GM12878 (cell line): Measurements from ENCODE around the gene TOMM20. TPM values are rescaled to one million over a fixed set of nuclear protein-coding genes. Genes with fewer than 3 reads are reported as not detected.

Source experiments
- ATAC-seq: fragments of 200-7000 bp; cut with Tn5 transposase; 3 replicates; pipeline ENCODE4 v1.9.1; 2020; ENCODE audit warnings: mild to moderate bottlenecking, moderate library complexity
- BruUV-seq: library from RNA; stranded (reverse); fragments of 400-500 nt; replicated peaks from 2 replicates; lab custom pipeline; 2021; lab: Mats Ljungman, UMichigan
- CTCF ChIA-PET: fragments of 300-600 bp; sonication (Branson Sonifier 250); formaldehyde crosslinking; extraction: SDS; loops from one replicate; lab custom pipeline; 2021; ENCODE audit warnings: inconsistent platforms; lab: Yijun Ruan, JAX
- POLR2A ChIA-PET: fragments of 350-600 bp; formaldehyde crosslinking; extraction: SDS; loops from one replicate; lab custom pipeline; 2021; ENCODE audit warnings: inconsistent platforms; lab: Charles Lee
- RAD21 ChIA-PET: fragments of 300-600 bp; sonication (Branson Sonifier 250); formaldehyde crosslinking; loops from one replicate; lab custom pipeline; 2023; ENCODE audit warnings: antibody characterized with exemption; ENCODE audit not compliant: unreplicated experiment; lab: Charles Lee
- SMC1A ChIA-PET: fragments of 300-600 bp; sonication (Branson Sonifier 250); formaldehyde crosslinking; loops from one replicate; lab custom pipeline; 2023; ENCODE audit not compliant: unreplicated experiment, uncharacterized antibody; lab: Charles Lee
- DNase-seq: peaks from one replicate; pipeline ENCODE4 v3.0.0-alpha.2; 2011; ENCODE audit warnings: low read depth, low spot score
- FAIRE-seq: peaks from 3 replicates; lab custom pipeline; 2011; peaks lifted over from hg19 to GRCh38; lab: Jason Lieb, UNC
- H2AFZ ChIP-seq: 2 replicates; pipeline ENCODE4 v1.6.0; 2011; ENCODE audit warnings: low read depth, low read length, control low read depth; ENCODE audit not compliant: control insufficient read depth
- H3K27ac ChIP-seq: 2 replicates; pipeline ENCODE4 v1.5.1; 2011; ENCODE audit warnings: control low read depth; ENCODE audit not compliant: control insufficient read depth, insufficient read depth
- H3K27me3 ChIP-seq, 2 experiments: replicated peaks in 1 of 2; 2 replicates each; pipeline versions ENCODE4 v1.6.0 to v1.6.1; 2011; ENCODE audit warnings: low read length in 1 of 2; ENCODE audit not compliant: control insufficient read depth in 2 of 2, insufficient read depth in 2 of 2
- H3K36me3 ChIP-seq, 2 experiments: 2 replicates each; pipeline ENCODE4 v1.5.1; 2011; ENCODE audit warnings: low read length in 1 of 2; ENCODE audit not compliant: control insufficient read depth in 2 of 2, insufficient read depth in 2 of 2
- H3K4me1 ChIP-seq: 2 replicates; pipeline ENCODE4 v1.6.1; 2011; ENCODE audit warnings: mild to moderate bottlenecking, low read length, moderate library complexity, mixed read lengths; ENCODE audit not compliant: control insufficient read depth, insufficient read depth
- H3K4me2 ChIP-seq: 2 replicates; pipeline ENCODE4 v1.6.0; 2011; ENCODE audit warnings: control low read depth; ENCODE audit not compliant: control insufficient read depth, insufficient read depth
- H3K4me3 ChIP-seq: fragments of 200-600 bp; sonication (generic); 2 replicates; pipeline ENCODE4 v1.5.1; 2016
- H3K79me2 ChIP-seq: 2 replicates; pipeline ENCODE4 v1.6.0; 2011; ENCODE audit warnings: low read length; ENCODE audit not compliant: control insufficient read depth, insufficient read depth
- H3K9ac ChIP-seq: 2 replicates; pipeline ENCODE4 v1.8.0; 2011; ENCODE audit warnings: low read length, control low read depth, mixed read lengths; ENCODE audit not compliant: control insufficient read depth, insufficient read depth
- H3K9me3 ChIP-seq: replicated peaks from 3 replicates; pipeline ENCODE4 v1.5.1; 2011; ENCODE audit warnings: mild to moderate bottlenecking, low read length; ENCODE audit not compliant: control insufficient read depth, insufficient read depth
- H4K20me1 ChIP-seq: 2 replicates; pipeline ENCODE4 v1.6.0; 2011; ENCODE audit not compliant: control insufficient read depth, insufficient read depth
- POLR2AphosphoS2 ChIP-seq: IDR thresholded peaks from 2 replicates; pipeline ENCODE4 v1.6.1; 2011; ENCODE audit warnings: low read depth, mild to moderate bottlenecking, low read length, improper control_type of control experiment, moderate library complexity
- ZNF384 ChIP-seq: IDR thresholded peaks from 2 replicates; pipeline ENCODE4 v1.6.1; 2012; ENCODE audit warnings: low read depth, mild to moderate bottlenecking, low read length, improper control_type of control experiment, borderline replicate concordance
- WGBS: methylation state at CpG from one replicate; pipeline ENCODE4 v1.1.6; 2016; ENCODE audit warnings: low lambda C conversion rate; ENCODE audit not compliant: insufficient replicate concordance, insufficient coverage; ENCODE audit errors: missing lambda C conversion rate; 5-methylcytosine and 5-hydroxymethylcytosine counted together
- in situ Hi-C: fragments of 300-500 bp; cut with MboI; formaldehyde crosslinking; loops from 9 replicates; pipeline ENCODE4 v1.14.3; 2018; ENCODE audit warnings: mixed read lengths
- intact Hi-C: fragments of 100-400 bp; cut with micrococcal nuclease; formaldehyde crosslinking; loops from one replicate; pipeline ENCODE4 v1.14.2; 2022; ENCODE audit not compliant: unreplicated experiment
- polyA plus RNA-seq, 11 experiments: library from polyadenylated mRNA; depleted of rRNA in 4 of 11; unstranded in 6 of 11; stranded (reverse) in 5 of 11; fragments of >200 nt; fragmentation: Nextera tagmentation in 4 of 11; fragmentation: Illumina TruSeq in 1 of 11; extraction: Ambion mirVana in 4 of 11; extraction: Trizol in 1 of 11; gene quantifications; 1 replicate in 1 of 11; 2 replicates in 10 of 11; pipeline versions ENCODE4 v1.2.1 to v1.2.3, GENCODE V29; 2011 to 2016; ENCODE audit warnings: inconsistent platforms in 2 of 11, missing spikeins in 2 of 11, low read depth in 1 of 11
- total RNA-seq, 4 experiments: library from RNA; depleted of rRNA in 3 of 4; stranded (reverse); fragments of >200 nt in 3 of 4; fragmentation: Illumina TruSeq in 1 of 4; extraction: Trizol in 1 of 4; gene quantifications; 2 replicates each; pipeline versions ENCODE4 v1.2.1 to v1.2.3, GENCODE V29; 2013 to 2021

Gene TOMM20
- total and polyA plus RNA-seq, 10 of the 15 experiments (the other 5 are each of a cell fraction or from before 2014, with no cell fraction given): 39.8 to 138 (median 70.1) TPM

DNA sequence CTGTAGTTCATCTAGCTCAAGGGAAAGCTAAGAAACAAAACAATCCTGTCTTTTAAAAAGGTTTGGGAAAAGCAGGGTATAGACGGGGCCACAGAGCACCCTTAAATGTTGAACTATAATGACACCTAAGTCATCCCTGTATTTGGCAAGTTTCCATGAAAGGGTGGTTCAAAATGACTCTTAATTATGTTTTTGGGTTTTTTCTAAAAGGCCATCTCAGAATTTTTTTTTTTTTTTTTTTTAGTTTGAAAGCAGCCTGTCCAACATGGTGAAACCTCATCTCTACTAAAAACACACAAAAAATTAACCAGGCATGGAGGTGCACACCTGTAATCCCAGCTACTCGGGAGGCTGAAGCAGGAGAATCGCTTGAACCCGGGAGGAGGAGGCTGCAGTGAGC, 22.2 kb downstream of the TOMM20 start:
- no peak overlapping the region for H3K27ac ChIP-seq
- peaks cover 14% of the 10 kb centered on the region for H3K4me1 ChIP-seq
- ATAC-seq (no peak), FAIRE-seq (no peak), DNase-seq (no peak)
- no peak overlapping the region for H3K4me3 ChIP-seq
- H3K9me3 ChIP-seq: no peaks in the 10 kb centered on the region
- ChIA-PET SMC1A (interaction anchor here (0.9 to 3.8 kb wide), 13 partner anchors 11 to 310 kb away, joined by 3 to 46 read pairs (median 5); partner anchors contain the start of genes RBM34 and TOMM20), CTCF (interaction anchor here (0.6 to 6.2 kb wide), 8 partner anchors 12 to 611 kb away, joined by 3 to 64 read pairs (median 12); partner anchors contain the start of gene RBM34), RAD21 (interaction anchor here (1.0 to 3.9 kb wide), 7 partner anchors 15 to 310 kb away, joined by 3 to 30 read pairs (median 8); partner anchors contain the start of gene TOMM20), POLR2A (interaction anchor here (0.7 to 1.6 kb wide), 3 partner anchors 54 to 713 kb away, joined by 3 to 12 read pairs (median 4); partner anchors contain the start of gene RBM34)
- no TSS peak for BruUV-seq
- in situ Hi-C loops (no loop called here), intact Hi-C loops (loop anchor here (5.0 kb wide), 1 partner anchor 386 kb away; no protein-coding TSS in a partner anchor)
- 0 out of 2 replicates have a peak, but pooled peaks have one; percentile 29 for TF ChIP-seq ZNF384
- no peak for TF ChIP-seq POLR2AphosphoS2
- H3K36me3 ChIP-seq: peaks cover 16 to 20% of the 10 kb centered on the region in 2 experiments
- H3K9ac ChIP-seq: no peak overlapping the region
- no peak overlapping the region for H2AFZ ChIP-seq
- H3K27me3 ChIP-seq: no peaks in the 10 kb centered on the region
- H3K79me2 ChIP-seq: no peaks in the 10 kb centered on the region
- 88% methylated on average over 4 of the region's 4 CpGs for WGBS
- no peaks in the 10 kb centered on the region for H4K20me1 ChIP-seq
- no peak overlapping the region for H3K4me2 ChIP-seq
